ENCODE results near the gene PLRG1.
"Not testable (repeated sequence)": the region's sequence is repeated elsewhere in the genome, so short reads cannot be mapped to it uniquely, and the experiment has no call there.

DNA sequence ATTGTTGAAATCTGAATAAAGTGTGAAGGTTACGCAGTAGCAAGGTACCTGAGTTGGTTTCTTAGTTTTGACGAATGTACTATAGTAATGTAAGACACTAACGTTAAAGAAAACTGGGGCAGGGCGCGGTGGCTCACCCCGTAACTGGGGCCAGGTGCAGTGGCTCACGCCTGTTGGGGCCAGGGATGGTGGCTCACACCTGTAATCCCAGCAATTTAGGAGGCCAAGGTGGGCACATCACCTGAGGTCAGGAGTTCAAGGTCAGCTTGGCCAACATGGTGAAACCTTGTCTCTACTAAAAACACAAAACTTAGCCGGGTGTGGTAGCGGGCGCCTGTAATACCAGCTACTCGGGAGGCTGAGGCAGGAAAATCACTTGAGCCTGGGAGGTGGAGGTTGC lies 47.1 kb upstream of the PLRG1 start:
- TF ChIP-seq, protein P1, sequence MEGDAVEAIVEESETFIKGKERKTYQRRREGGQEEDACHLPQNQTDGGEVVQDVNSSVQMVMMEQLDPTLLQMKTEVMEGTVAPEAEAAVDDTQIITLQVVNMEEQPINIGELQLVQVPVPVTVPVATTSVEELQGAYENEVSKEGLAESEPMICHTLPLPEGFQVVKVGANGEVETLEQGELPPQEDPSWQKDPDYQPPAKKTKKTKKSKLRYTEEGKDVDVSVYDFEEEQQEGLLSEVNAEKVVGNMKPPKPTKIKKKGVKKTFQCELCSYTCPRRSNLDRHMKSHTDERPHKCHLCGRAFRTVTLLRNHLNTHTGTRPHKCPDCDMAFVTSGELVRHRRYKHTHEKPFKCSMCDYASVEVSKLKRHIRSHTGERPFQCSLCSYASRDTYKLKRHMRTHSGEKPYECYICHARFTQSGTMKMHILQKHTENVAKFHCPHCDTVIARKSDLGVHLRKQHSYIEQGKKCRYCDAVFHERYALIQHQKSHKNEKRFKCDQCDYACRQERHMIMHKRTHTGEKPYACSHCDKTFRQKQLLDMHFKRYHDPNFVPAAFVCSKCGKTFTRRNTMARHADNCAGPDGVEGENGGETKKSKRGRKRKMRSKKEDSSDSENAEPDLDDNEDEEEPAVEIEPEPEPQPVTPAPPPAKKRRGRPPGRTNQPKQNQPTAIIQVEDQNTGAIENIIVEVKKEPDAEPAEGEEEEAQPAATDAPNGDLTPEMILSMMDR (IDR thresholded peaks at IDR 0.05; ENCODE audit: poor library complexity, severe bottlenecking), result not testable (repeated sequence)
- not testable (repeated sequence) for TF ChIP-seq TAF1 (IDR thresholded peaks at IDR 0.05; ENCODE audit: low read depth)

All from neural cell (in vitro differentiated cells).